IMR-90 (cell line): ENCODE data around the gene RBFA. TPM values are rescaled to one million over a fixed set of nuclear protein-coding genes. Genes with fewer than 3 reads are reported as not detected.

Experiments
- ATAC-seq: fragments of 200-7000 bp; cut with Tn5 transposase; 2 replicates; pipeline ENCODE4 v1.9.1; 2020; ENCODE audit warnings: low read depth, mild to moderate bottlenecking, moderate library complexity
- BruUV-seq: library from RNA; stranded (reverse); fragments of 400-500 nt; replicated peaks from 2 replicates; lab custom pipeline; 2021; lab: Mats Ljungman, UMichigan
- CTCF ChIA-PET: fragments of 300-600 bp; formaldehyde crosslinking; extraction: SDS; loops from one replicate; lab custom pipeline; 2021; ENCODE audit warnings: antibody characterized with exemption; lab: Yijun Ruan, JAX
- POLR2A ChIA-PET: fragments of 300-600 bp; sonication (Branson Sonifier 250); formaldehyde crosslinking; loops from one replicate; lab custom pipeline; 2022; ENCODE audit warnings: antibody characterized with exemption; ENCODE audit not compliant: unreplicated experiment; lab: Charles Lee
- DNase-seq: peaks from one replicate; pipeline ENCODE4 v3.0.0; 2013
- H2AFZ ChIP-seq: replicated peaks from 2 replicates; pipeline ENCODE3; 2013; ENCODE audit warnings: low read length, mild to moderate bottlenecking; ENCODE audit not compliant: poor library complexity
- H2AK5ac ChIP-seq: 2 replicates; pipeline ENCODE4 v1.6.1; 2013; ENCODE audit warnings: low read depth, low read length, inconsistent platforms
- H2AK9ac ChIP-seq: replicated peaks from 2 replicates; pipeline ENCODE3; 2013; ENCODE audit warnings: mild to moderate bottlenecking, low read depth, low read length, moderate library complexity; ENCODE audit not compliant: poor library complexity
- H2BK120ac ChIP-seq: 2 replicates; pipeline ENCODE4 v1.6.1; 2013; ENCODE audit warnings: low read depth, low read length, inconsistent platforms
- H2BK15ac ChIP-seq: 3 replicates; pipeline ENCODE4 v1.6.1; 2013; ENCODE audit warnings: low read depth, low read length, inconsistent platforms
- H2BK20ac ChIP-seq: 2 replicates; pipeline ENCODE4 v1.6.1; 2013; ENCODE audit warnings: low read depth, mild to moderate bottlenecking, inconsistent platforms, low read length, moderate library complexity
- H2BK5ac ChIP-seq: 2 replicates; pipeline ENCODE4 v1.6.1; 2013; ENCODE audit warnings: mild to moderate bottlenecking, low read depth, low read length, inconsistent platforms; ENCODE audit not compliant: poor library complexity, severe bottlenecking
- H3K14ac ChIP-seq: replicated peaks from 2 replicates; pipeline ENCODE4 v1.6.1; 2013; ENCODE audit warnings: low read depth, low read length, inconsistent platforms
- H3K18ac ChIP-seq: 2 replicates; pipeline ENCODE4 v1.6.1; 2013; ENCODE audit warnings: low read depth, low read length, control low read depth
- H3K23ac ChIP-seq: 2 replicates; pipeline ENCODE4 v1.6.1; 2013; ENCODE audit warnings: low read depth, low read length, inconsistent platforms
- H3K27ac ChIP-seq: 2 replicates; pipeline ENCODE4 v1.5.1; 2013; ENCODE audit warnings: mild to moderate bottlenecking, control low read depth, low read length; ENCODE audit not compliant: insufficient read depth
- H3K27me3 ChIP-seq: 2 replicates; pipeline ENCODE4 v1.6.1; 2013; ENCODE audit warnings: low read length; ENCODE audit not compliant: control insufficient read depth, insufficient read depth
- H3K36me3 ChIP-seq: 2 replicates; pipeline ENCODE4 v1.6.1; 2013; ENCODE audit warnings: low read length, mixed read lengths; ENCODE audit not compliant: control insufficient read depth, insufficient read depth
- H3K4ac ChIP-seq: 2 replicates; pipeline ENCODE4 v1.6.1; 2013; ENCODE audit warnings: low read depth, low read length, inconsistent platforms
- H3K4me1 ChIP-seq: 2 replicates; pipeline ENCODE4 v1.6.1; 2013; ENCODE audit warnings: low read length, mixed read lengths; ENCODE audit not compliant: control insufficient read depth, insufficient read depth
- H3K4me2 ChIP-seq: 2 replicates; pipeline ENCODE4 v1.6.1; 2013; ENCODE audit warnings: low read depth, mild to moderate bottlenecking, control low read depth, low read length, moderate library complexity
- H3K4me3 ChIP-seq: 2 replicates; pipeline ENCODE4 v1.5.1; 2013; ENCODE audit warnings: low read depth, mild to moderate bottlenecking, control low read depth, low read length, moderate library complexity; ENCODE audit not compliant: insufficient read depth
- H3K56ac ChIP-seq: 2 replicates; pipeline ENCODE4 v1.6.1; 2013; ENCODE audit warnings: low read length, inconsistent platforms; ENCODE audit not compliant: insufficient read depth; ENCODE audit errors: extremely low read depth
- H3K79me1 ChIP-seq, 2 experiments: 2 replicates each; pipeline ENCODE4 v1.6.1; 2013; ENCODE audit warnings: low read length in 2 of 2, inconsistent platforms in 1 of 2, low read depth in 1 of 2
- H3K9ac ChIP-seq: 2 replicates; pipeline ENCODE4 v1.6.1; 2013; ENCODE audit warnings: low read depth, low read length, control low read depth
- H3K9me1 ChIP-seq: 2 replicates; pipeline ENCODE4 v1.6.1; 2013; ENCODE audit warnings: low read length, inconsistent platforms; ENCODE audit not compliant: insufficient read depth
- H3K9me3 ChIP-seq: 2 replicates; pipeline ENCODE4 v1.6.1; 2013; ENCODE audit warnings: low read length; ENCODE audit not compliant: control insufficient read depth, insufficient read depth
- H4K20me1 ChIP-seq: 2 replicates; pipeline ENCODE4 v1.6.1; 2013; ENCODE audit warnings: low read length, inconsistent platforms; ENCODE audit not compliant: insufficient read depth
- H4K5ac ChIP-seq: 2 replicates; pipeline ENCODE4 v1.6.1; 2013; ENCODE audit warnings: mild to moderate bottlenecking, low read depth, low read length, control low read depth
- H4K8ac ChIP-seq, 2 experiments: 2 replicates each; pipeline ENCODE4 v1.6.1; 2013; ENCODE audit warnings: low read depth in 2 of 2, low read length in 2 of 2, control low read depth in 1 of 2, inconsistent platforms in 1 of 2
- H4K91ac ChIP-seq: 2 replicates; pipeline ENCODE4 v1.6.1; 2013; ENCODE audit warnings: low read depth, low read length, inconsistent platforms; ENCODE audit not compliant: insufficient read depth
- BHLHE40 ChIP-seq: fragments of 150-350 bp; IDR thresholded peaks from 2 replicates; pipeline ENCODE4 v1.6.1; 2016; ENCODE audit warnings: mild to moderate bottlenecking, low read depth, low read length
- CHD1 ChIP-seq: IDR thresholded peaks from 2 replicates; pipeline ENCODE4 v1.6.1; 2012; ENCODE audit warnings: low read depth, low read length, improper control_type of control experiment
- FOS ChIP-seq: fragments of 150-350 bp; IDR thresholded peaks from 2 replicates; pipeline ENCODE4 v1.6.1; 2016; ENCODE audit warnings: low read depth, low read length
- POLR2A ChIP-seq: IDR thresholded peaks from 2 replicates; pipeline ENCODE4 v1.6.1; 2012; ENCODE audit warnings: mild to moderate bottlenecking, low read depth, low read length
- RAD21 ChIP-seq: IDR thresholded peaks from 2 replicates; pipeline ENCODE4 v1.6.1; 2012; ENCODE audit warnings: low read length, improper control_type of control experiment
- RCOR1 ChIP-seq: IDR thresholded peaks from 2 replicates; pipeline ENCODE4 v1.6.1; 2012; ENCODE audit warnings: mild to moderate bottlenecking, low read length, improper control_type of control experiment; ENCODE audit not compliant: insufficient replicate concordance
- WGBS, 2 experiments: methylation state at CpG; one replicate each; pipeline versions ENCODE4 v1.1.5 to v1.1.7; 2013; ENCODE audit warnings: missing lambda C conversion rate in 2 of 2; ENCODE audit not compliant: insufficient read length in 1 of 2; ENCODE audit errors: extremely low coverage in 2 of 2; 5-methylcytosine and 5-hydroxymethylcytosine counted together
- dilution Hi-C: fragments of 300-500 bp; cut with HindIII; formaldehyde crosslinking; loops from one replicate; pipeline ENCODE4 v1.14.3; 2018; ENCODE audit warnings: low sequenced_read_pairs; ENCODE audit not compliant: unreplicated experiment
- in situ Hi-C: fragments of 300-500 bp; cut with MboI; formaldehyde crosslinking; loops from 3 replicates; pipeline ENCODE4 v1.14.3; 2019; ENCODE audit warnings: low sequenced_read_pairs, inconsistent platforms, mixed read lengths
- intact Hi-C: fragments of 100-400 bp; cut with micrococcal nuclease; formaldehyde crosslinking; loops from 2 replicates; pipeline ENCODE4 v1.10.0; 2022
- polyA plus RNA-seq, 3 experiments: library from polyadenylated mRNA; depleted of rRNA; stranded (reverse); fragments of >200 nt; gene quantifications; 2 replicates each; pipeline ENCODE4 v1.2.3, GENCODE V29; 2012; ENCODE audit warnings: low replicate concordance in 1 of 3
- total RNA-seq: library from RNA; depleted of rRNA; stranded (reverse); fragments of >200 nt; gene quantifications from 2 replicates; pipeline ENCODE4 v1.2.3, GENCODE V29; 2012
- TF ChIP-seq, protein P1 (sequence below): fragments of 150-350 bp; IDR thresholded peaks from 2 replicates; pipeline ENCODE4 v1.6.1; 2017; ENCODE audit warnings: mild to moderate bottlenecking, antibody characterized with exemption, low read length, low read depth
- TF ChIP-seq, protein P2 (sequence below): conservative IDR thresholded peaks from 2 replicates; pipeline ENCODE4 v1.5.1; 2012; ENCODE audit warnings: mild to moderate bottlenecking, low read depth, low read length, improper control_type of control experiment

The RBFA gene
- total and polyA plus RNA-seq, 2 of the 4 experiments (the other 2 are of a cell fraction): 21.0 to 38.0 TPM

DNA sequence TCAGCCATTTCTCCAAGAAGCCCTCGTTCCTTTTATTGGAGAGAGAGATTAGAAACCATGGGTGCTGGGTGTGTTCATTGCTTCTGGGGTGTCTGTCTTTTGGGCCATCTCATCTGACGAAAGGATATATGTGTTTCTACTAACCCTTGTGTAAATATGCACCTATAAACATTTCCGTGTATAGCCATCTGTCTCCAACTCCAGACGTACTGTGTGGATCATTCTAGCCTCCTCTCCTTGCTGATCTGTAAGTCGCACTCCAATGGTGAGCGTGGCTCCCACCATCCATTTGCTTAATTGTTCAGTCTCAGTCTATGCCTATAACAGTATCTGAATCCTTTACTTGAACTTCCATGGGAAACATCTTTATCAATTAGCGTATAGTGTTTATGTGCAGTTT is 1.8 kb downstream of the RBFA start:
- intact Hi-C loops: loop anchor here (2.0 to 10.0 kb wide), 2 partner anchors 111 to 341 kb away; no protein-coding TSS in a partner anchor
- H2BK120ac ChIP-seq: no peak overlapping the region
- H3K79me1 ChIP-seq: peaks cover 20 to 50% of the 10 kb centered on the region in 2 experiments
- no peak overlapping the region for H3K18ac ChIP-seq
- no peak overlapping the region for H4K5ac ChIP-seq
- no peak overlapping the region for H2AK9ac ChIP-seq
- in situ Hi-C loops: no loop called here
- no peaks in the 10 kb centered on the region for H3K27me3 ChIP-seq
- H2BK15ac ChIP-seq: no peak overlapping the region
- no peaks in the 10 kb centered on the region for H3K9me3 ChIP-seq
- H3K27ac ChIP-seq: no peak overlapping the region
- no peak for TF ChIP-seq RCOR1
- TF ChIP-seq BHLHE40: no peak
- TF ChIP-seq RAD21: no peak
- TF ChIP-seq, protein P1, sequence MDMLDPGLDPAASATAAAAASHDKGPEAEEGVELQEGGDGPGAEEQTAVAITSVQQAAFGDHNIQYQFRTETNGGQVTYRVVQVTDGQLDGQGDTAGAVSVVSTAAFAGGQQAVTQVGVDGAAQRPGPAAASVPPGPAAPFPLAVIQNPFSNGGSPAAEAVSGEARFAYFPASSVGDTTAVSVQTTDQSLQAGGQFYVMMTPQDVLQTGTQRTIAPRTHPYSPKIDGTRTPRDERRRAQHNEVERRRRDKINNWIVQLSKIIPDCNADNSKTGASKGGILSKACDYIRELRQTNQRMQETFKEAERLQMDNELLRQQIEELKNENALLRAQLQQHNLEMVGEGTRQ: no peak
- TF ChIP-seq FOS: no peak
- no peak for TF ChIP-seq CHD1
- no peak for TF ChIP-seq POLR2A
- TF ChIP-seq, protein P2, sequence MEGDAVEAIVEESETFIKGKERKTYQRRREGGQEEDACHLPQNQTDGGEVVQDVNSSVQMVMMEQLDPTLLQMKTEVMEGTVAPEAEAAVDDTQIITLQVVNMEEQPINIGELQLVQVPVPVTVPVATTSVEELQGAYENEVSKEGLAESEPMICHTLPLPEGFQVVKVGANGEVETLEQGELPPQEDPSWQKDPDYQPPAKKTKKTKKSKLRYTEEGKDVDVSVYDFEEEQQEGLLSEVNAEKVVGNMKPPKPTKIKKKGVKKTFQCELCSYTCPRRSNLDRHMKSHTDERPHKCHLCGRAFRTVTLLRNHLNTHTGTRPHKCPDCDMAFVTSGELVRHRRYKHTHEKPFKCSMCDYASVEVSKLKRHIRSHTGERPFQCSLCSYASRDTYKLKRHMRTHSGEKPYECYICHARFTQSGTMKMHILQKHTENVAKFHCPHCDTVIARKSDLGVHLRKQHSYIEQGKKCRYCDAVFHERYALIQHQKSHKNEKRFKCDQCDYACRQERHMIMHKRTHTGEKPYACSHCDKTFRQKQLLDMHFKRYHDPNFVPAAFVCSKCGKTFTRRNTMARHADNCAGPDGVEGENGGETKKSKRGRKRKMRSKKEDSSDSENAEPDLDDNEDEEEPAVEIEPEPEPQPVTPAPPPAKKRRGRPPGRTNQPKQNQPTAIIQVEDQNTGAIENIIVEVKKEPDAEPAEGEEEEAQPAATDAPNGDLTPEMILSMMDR: no peak
- no peak overlapping the region for H2BK20ac ChIP-seq
- BruUV-seq: no TSS peak
- H3K4ac ChIP-seq: no peak overlapping the region; the same call in 1 of the 2 replicates
- POLR2A ChIA-PET: no interaction called here
- H4K91ac ChIP-seq: no peak overlapping the region
- 82% methylated on average over 4 of the region's 7 CpGs; no CpG with 5 or more reads in 1 of the 2 experiments for WGBS, 2 experiments
- H3K23ac ChIP-seq: peak overlapping the region; percentile 65; the same call in 1 of the 2 replicates
- dilution Hi-C loops: no loop called here
- H2BK5ac ChIP-seq: no peak overlapping the region
- no peak overlapping the region for H3K4me3 ChIP-seq
- no peak overlapping the region for H3K56ac ChIP-seq
- peaks cover 11% of the 10 kb centered on the region for H3K9me1 ChIP-seq
- no peak overlapping the region for H2AFZ ChIP-seq
- ATAC-seq: no peak
- peaks cover 3% of the 10 kb centered on the region; the same call in 1 of the 2 replicates for H4K20me1 ChIP-seq
- H3K14ac ChIP-seq: no peak overlapping the region
- no peak overlapping the region for H2AK5ac ChIP-seq
- CTCF ChIA-PET: no interaction called here
- no peak for DNase-seq
- H3K4me1 ChIP-seq: peaks cover 3% of the 10 kb centered on the region; the same call in 1 of the 2 replicates
- H4K8ac ChIP-seq: no peak overlapping the region
- peaks cover 8% of the 10 kb centered on the region for H3K36me3 ChIP-seq
- H3K9ac ChIP-seq: no peak overlapping the region
- H3K4me2 ChIP-seq: no peak overlapping the region; the same call in 1 of the 2 replicates
